HepG2 (cell line): ENCODE results near the gene RBM6. TPM values are rescaled to one million over a fixed set of nuclear protein-coding genes. Genes with fewer than 3 reads are reported as not detected.

Experiments used
- ATAC-seq: fragments of 200-7000 bp; cut with Tn5 transposase; 3 replicates; pipeline ENCODE4 v1.9.1; 2020; ENCODE audit warnings: mild to moderate bottlenecking, moderate library complexity
- BruUV-seq: library from RNA; stranded (reverse); fragments of 400-500 nt; replicated peaks from 2 replicates; lab custom pipeline; 2021; lab: Mats Ljungman, UMichigan
- CTCF ChIA-PET: fragments of 300-600 bp; formaldehyde crosslinking; extraction: SDS; loops from one replicate; lab custom pipeline; 2021; ENCODE audit warnings: low total read pairs, inconsistent platforms, low intra/inter-chr PET ratio; lab: Yijun Ruan, JAX
- POLR2A ChIA-PET: fragments of 350-600 bp; sonication (Branson Sonifier 250); formaldehyde crosslinking; loops from one replicate; lab custom pipeline; 2020; ENCODE audit warnings: antibody characterized with exemption, inconsistent platforms; lab: Yijun Ruan, JAX
- DNase-seq: peaks from one replicate; pipeline ENCODE4 v3.0.0-alpha.2; 2015; ENCODE audit warnings: low spot score
- FAIRE-seq: peaks from 3 replicates; lab custom pipeline; 2011; peaks lifted over from hg19 to GRCh38; lab: Jason Lieb, UNC
- H2AFZ ChIP-seq: one replicate; pipeline ENCODE4 v1.6.1; 2011; ENCODE audit warnings: low read length, inconsistent platforms
- H3K27ac ChIP-seq: fragments of 300-600 bp; 3 replicates; pipeline ENCODE4 v1.8.0; 2011; ENCODE audit warnings: mixed run types, mild to moderate bottlenecking, mixed read lengths, low read length, inconsistent platforms; ENCODE audit not compliant: insufficient read depth; ENCODE audit errors: extremely low read length
- H3K27me3 ChIP-seq, 2 experiments: fragments of 200-600 bp in 1 of 2; 2 replicates in 1 of 2; 3 replicates in 1 of 2; pipeline versions ENCODE4 v1.6.0 to v1.8.0; 2011; ENCODE audit warnings: low read length in 2 of 2, mild to moderate bottlenecking in 2 of 2, moderate library complexity in 2 of 2, inconsistent platforms in 1 of 2; ENCODE audit not compliant: insufficient read depth in 2 of 2, control insufficient read depth in 1 of 2
- H3K36me3 ChIP-seq, 2 experiments: fragments of 200-600 bp in 1 of 2; replicated peaks in 1 of 2; 2 replicates in 1 of 2; 3 replicates in 1 of 2; pipeline versions ENCODE4 v1.5.1 to v1.8.0; 2011; ENCODE audit warnings: low read length in 2 of 2, inconsistent platforms in 1 of 2; ENCODE audit not compliant: insufficient read depth in 2 of 2, control insufficient read depth in 1 of 2
- H3K4me1 ChIP-seq: 2 replicates; pipeline ENCODE4 v1.5.1; 2012; ENCODE audit warnings: low read length, inconsistent platforms; ENCODE audit not compliant: insufficient read depth
- H3K4me2 ChIP-seq: 2 replicates; pipeline ENCODE4 v1.6.0; 2011; ENCODE audit warnings: low read depth, low read length, inconsistent platforms
- H3K4me3 ChIP-seq, 3 experiments: fragments of 200-600 bp in 1 of 3; sonication (generic), shearing (Covaris generic) in 1 of 3; replicated peaks in 1 of 3; 2 replicates each; pipeline ENCODE4 v1.5.1; 2011 to 2016; ENCODE audit warnings: low read length in 3 of 3, inconsistent platforms in 2 of 3, low read depth in 2 of 3, mild to moderate bottlenecking in 2 of 3, control low read depth in 1 of 3, mixed read lengths in 1 of 3; ENCODE audit not compliant: insufficient read depth in 1 of 3
- H3K79me2 ChIP-seq: one replicate; pipeline ENCODE4 v1.6.1; 2011; ENCODE audit warnings: low read length, inconsistent platforms; ENCODE audit not compliant: insufficient read depth
- H3K9ac ChIP-seq: 2 replicates; pipeline ENCODE4 v1.6.0; 2011; ENCODE audit warnings: mild to moderate bottlenecking, low read depth, low read length, inconsistent platforms; ENCODE audit not compliant: insufficient read depth
- H3K9me3 ChIP-seq: 2 replicates; pipeline ENCODE4 v1.5.1; 2012; ENCODE audit warnings: mild to moderate bottlenecking, low read length
- H4K20me1 ChIP-seq: 2 replicates; pipeline ENCODE4 v1.6.0; 2011; ENCODE audit warnings: inconsistent platforms, mild to moderate bottlenecking, low read length, moderate library complexity; ENCODE audit not compliant: insufficient read depth
- ARNT2 ChIP-seq: sonication (generic); formaldehyde crosslinking; IDR thresholded peaks from 2 replicates; pipeline ENCODE4 v1.8.0; 2022; ENCODE audit warnings: mild to moderate bottlenecking, low read depth, missing genetic modification reagents, moderate library complexity
- NFATC3 ChIP-seq: sonication (generic); formaldehyde crosslinking; IDR thresholded peaks from 2 replicates; pipeline ENCODE4 v1.5.1; 2020; ENCODE audit warnings: mild to moderate bottlenecking, missing genetic modification reagents
- SRY ChIP-seq: sonication (generic); formaldehyde crosslinking; IDR thresholded peaks from 2 replicates; pipeline ENCODE4 v1.8.0; 2022; ENCODE audit warnings: mild to moderate bottlenecking, missing genetic modification reagents
- ZMAT3 ChIP-seq: sonication (generic); formaldehyde crosslinking; conservative IDR thresholded peaks from 2 replicates; pipeline ENCODE4 v1.7.0; 2021; ENCODE audit warnings: missing genetic modification reagents
- ZMYM3 ChIP-seq: sonication (generic); formaldehyde crosslinking; IDR thresholded peaks from 2 replicates; pipeline ENCODE4 v1.5.1; 2020; ENCODE audit warnings: mild to moderate bottlenecking, missing genetic modification reagents
- ZNF282 ChIP-seq: fragments of 450-650 bp; IDR thresholded peaks from 2 replicates; pipeline ENCODE4 v1.6.1; 2018; ENCODE audit not compliant: partially characterized antibody
- ZNF335 ChIP-seq: sonication (generic); formaldehyde crosslinking; IDR thresholded peaks from 2 replicates; pipeline ENCODE4 v1.4.0; 2020; ENCODE audit warnings: missing genetic modification reagents
- WGBS: methylation state at CpG from one replicate; pipeline ENCODE4 v1.1.6; 2017; ENCODE audit warnings: low lambda C conversion rate; 5-methylcytosine and 5-hydroxymethylcytosine counted together
- in situ Hi-C: cut with HindIII; loops from 2 replicates; pipeline ENCODE4 v1.10.0; 2017; ENCODE audit warnings: low pct_unique_long_range_greater_than_20kb; ENCODE audit not compliant: extremely low pct_ligation_motif_present
- intact Hi-C: fragments of 100-400 bp; cut with micrococcal nuclease; formaldehyde crosslinking; loops from one replicate; pipeline ENCODE4 v1.10.0; 2022; ENCODE audit not compliant: unreplicated experiment
- polyA plus RNA-seq, 8 experiments: library from polyadenylated mRNA; depleted of rRNA in 3 of 8; stranded (reverse) in 7 of 8; unstranded in 1 of 8; fragments of >200 nt; fragmentation: Illumina TruSeq in 4 of 8; extraction: Trizol in 4 of 8; gene quantifications; 2 replicates each; pipeline versions ENCODE4 v1.2.1 to v1.2.3, GENCODE V29; 2011 to 2016; ENCODE audit warnings: low read depth in 4 of 8, missing spikeins in 1 of 8, mixed read lengths in 1 of 8; ENCODE audit not compliant: insufficient read depth in 1 of 8
- total RNA-seq, 5 experiments: library from RNA; depleted of rRNA; stranded (reverse); fragments of >200 nt; fragmentation: Illumina TruSeq; extraction: Trizol; gene quantifications; 2 replicates each; pipeline ENCODE4 v1.2.3, GENCODE V29; 2016; ENCODE audit warnings: low read depth in 1 of 5
- TF ChIP-seq, protein P1 (sequence below): sonication (generic); formaldehyde crosslinking; IDR thresholded peaks from 2 replicates; pipeline ENCODE4 v1.8.0; 2022; ENCODE audit warnings: mild to moderate bottlenecking, missing genetic modification reagents
- TF ChIP-seq, protein P2 (sequence below): sonication (generic); formaldehyde crosslinking; conservative IDR thresholded peaks from 2 replicates; pipeline ENCODE4 v1.8.0; 2022; ENCODE audit warnings: missing genetic modification reagents

RBM6 gene
- total and polyA plus RNA-seq, 2 of the 13 experiments (the other 11 are each of a cell fraction or from before 2014, with no cell fraction given), result 72.7 to 86.1 TPM

DNA sequence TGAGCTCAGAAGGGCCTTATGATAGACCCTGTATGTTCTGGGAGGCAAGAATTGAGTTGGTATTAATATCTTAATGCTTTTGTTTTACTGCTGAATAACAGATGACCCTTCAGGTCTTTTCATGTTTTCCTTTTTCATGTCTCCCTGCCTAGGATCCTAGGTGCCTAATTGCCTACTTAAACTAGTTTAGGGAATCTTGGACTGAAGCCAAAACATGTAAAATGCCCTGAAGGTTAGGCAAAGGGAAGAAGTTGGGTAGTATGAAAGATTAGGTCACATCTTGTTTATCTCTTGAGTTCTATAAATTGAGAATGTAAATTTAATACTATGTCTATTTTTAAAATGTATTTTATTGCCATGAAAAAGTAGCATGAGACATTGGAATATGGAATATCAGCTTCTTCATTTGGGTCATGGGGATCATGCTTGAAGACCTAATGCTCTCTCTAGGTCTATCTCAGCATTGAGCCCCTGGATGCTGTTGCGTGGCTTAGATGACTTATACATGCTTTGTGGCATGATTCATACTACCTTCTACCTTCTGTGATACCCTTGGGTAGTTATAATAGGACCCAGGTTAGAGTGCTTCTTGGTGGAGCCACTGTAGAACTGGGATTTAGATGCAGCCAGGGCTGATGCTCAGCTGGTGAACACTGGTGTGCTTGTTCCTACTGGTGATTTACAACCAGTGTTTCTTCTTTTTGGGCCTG, 26.4 kb downstream of the RBM6 start:
- H3K36me3 ChIP-seq, result peaks cover 9 to 32% of the 10 kb centered on the region in 2 experiments; a peak in 4 of 5 replicates
- BruUV-seq, result no TSS peak
- TF ChIP-seq, protein P1, sequence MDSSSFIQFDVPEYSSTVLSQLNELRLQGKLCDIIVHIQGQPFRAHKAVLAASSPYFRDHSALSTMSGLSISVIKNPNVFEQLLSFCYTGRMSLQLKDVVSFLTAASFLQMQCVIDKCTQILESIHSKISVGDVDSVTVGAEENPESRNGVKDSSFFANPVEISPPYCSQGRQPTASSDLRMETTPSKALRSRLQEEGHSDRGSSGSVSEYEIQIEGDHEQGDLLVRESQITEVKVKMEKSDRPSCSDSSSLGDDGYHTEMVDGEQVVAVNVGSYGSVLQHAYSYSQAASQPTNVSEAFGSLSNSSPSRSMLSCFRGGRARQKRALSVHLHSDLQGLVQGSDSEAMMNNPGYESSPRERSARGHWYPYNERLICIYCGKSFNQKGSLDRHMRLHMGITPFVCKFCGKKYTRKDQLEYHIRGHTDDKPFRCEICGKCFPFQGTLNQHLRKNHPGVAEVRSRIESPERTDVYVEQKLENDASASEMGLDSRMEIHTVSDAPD (CRISPR knock-in tag), result no peak
- TF ChIP-seq ZNF282, result no peak
- TF ChIP-seq ZMYM3 (CRISPR knock-in tag), result no peak
- no peak for TF ChIP-seq ZNF335 (CRISPR knock-in tag)
- TF ChIP-seq SRY (CRISPR knock-in tag), result no peak
- no peak for TF ChIP-seq ZMAT3 (CRISPR knock-in tag)
- no peak for TF ChIP-seq ARNT2 (CRISPR knock-in tag)
- TF ChIP-seq NFATC3 (CRISPR knock-in tag), result no peak
- TF ChIP-seq, protein P2, sequence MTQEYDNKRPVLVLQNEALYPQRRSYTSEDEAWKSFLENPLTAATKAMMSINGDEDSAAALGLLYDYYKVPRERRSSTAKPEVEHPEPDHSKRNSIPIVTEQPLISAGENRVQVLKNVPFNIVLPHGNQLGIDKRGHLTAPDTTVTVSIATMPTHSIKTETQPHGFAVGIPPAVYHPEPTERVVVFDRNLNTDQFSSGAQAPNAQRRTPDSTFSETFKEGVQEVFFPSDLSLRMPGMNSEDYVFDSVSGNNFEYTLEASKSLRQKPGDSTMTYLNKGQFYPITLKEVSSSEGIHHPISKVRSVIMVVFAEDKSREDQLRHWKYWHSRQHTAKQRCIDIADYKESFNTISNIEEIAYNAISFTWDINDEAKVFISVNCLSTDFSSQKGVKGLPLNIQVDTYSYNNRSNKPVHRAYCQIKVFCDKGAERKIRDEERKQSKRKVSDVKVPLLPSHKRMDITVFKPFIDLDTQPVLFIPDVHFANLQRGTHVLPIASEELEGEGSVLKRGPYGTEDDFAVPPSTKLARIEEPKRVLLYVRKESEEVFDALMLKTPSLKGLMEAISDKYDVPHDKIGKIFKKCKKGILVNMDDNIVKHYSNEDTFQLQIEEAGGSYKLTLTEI, result no peak
- peak; percentile 29; the same call in 2 of the 3 replicates for ATAC-seq
- H3K27ac ChIP-seq, result no peak overlapping the region
- intact Hi-C loops (no loop called here), in situ Hi-C loops (no loop called here)
- no peaks in the 10 kb centered on the region for H3K9me3 ChIP-seq
- no peak overlapping the region for H3K9ac ChIP-seq
- H3K4me1 ChIP-seq, result peaks cover 21% of the 10 kb centered on the region
- H2AFZ ChIP-seq, result no peak overlapping the region
- H3K4me2 ChIP-seq, result no peak overlapping the region
- H3K4me3 ChIP-seq, result no peak overlapping the region
- WGBS, result 100% methylated on average over 1 of the region's 1 CpG
- no peak for FAIRE-seq
- no peaks in the 10 kb centered on the region for H3K27me3 ChIP-seq
- H3K79me2 ChIP-seq, result peaks cover 19% of the 10 kb centered on the region
- peaks cover 9% of the 10 kb centered on the region; the same call in 1 of the 2 replicates for H4K20me1 ChIP-seq
- ChIA-PET POLR2A (no interaction called here), CTCF (no interaction called here)
- no peak for DNase-seq
